HG02759 (cell line): ENCODE data around the gene ZNF793.

Experiments
- ATAC-seq: cut with Tn5 transposase; IDR thresholded peaks from one replicate; pipeline ENCODE4 v1.9.1; 2021; ENCODE audit warnings: mild to moderate bottlenecking, moderate library complexity; ENCODE audit not compliant: unreplicated experiment

The ZNF793 gene

DNA sequence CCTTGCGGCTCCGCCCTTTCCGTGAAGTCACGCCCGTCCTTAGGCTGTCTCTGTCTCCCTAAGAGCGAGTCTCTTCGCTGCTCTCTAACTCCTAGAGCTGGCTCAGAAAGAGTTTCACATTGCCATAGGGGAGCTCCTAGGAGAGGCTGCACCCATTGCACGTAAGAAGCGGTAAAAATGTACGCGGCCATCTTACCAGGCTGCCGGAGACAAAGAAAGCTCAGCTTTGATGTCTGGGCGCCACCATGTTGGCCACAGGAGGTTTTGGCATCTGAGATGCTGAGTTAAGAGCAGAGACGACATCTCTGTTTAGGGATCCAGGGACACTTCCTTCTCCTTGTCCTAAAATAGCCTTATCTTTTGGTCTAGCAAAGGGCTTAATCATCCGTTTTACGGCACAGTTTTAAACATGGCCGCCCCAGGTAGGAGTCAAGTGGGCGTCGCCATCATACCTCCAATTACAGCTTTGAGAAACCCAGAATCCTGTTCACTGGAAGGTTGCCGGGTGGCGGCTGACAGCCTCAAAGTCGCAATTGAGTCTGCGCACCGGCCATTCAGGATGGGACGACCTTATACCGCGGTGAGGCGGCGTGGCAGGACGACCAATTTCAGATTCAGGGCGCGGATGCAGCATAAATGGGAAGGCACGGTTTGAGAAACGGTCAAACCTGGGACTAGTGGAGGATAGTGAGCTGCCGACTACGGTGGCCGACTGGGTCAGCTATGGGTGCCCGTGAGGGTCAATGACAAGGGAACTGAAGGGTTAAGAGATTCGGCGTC lies at the start of gene ZNF793:
Gene ZNF793 (plus strand): TSS at position 553 of the 780 bp plus-strand sequence. CDS start 16,501 bp downstream, outside the sequence.
- ATAC-seq = peak; percentile 82

- no peak for ATAC-seq
These were observed 40.4 kb upstream of the ZNF793 start for GRCh38 chr19:37466277-37466797.

GRCh38 chr19:37466798-37467607 lies 39.7 kb upstream of the ZNF793 start, which contains the start of gene ZNF569:
TSS of gene ZNF569 (minus strand) at chr19:37467444. CDS start at chr19:37444921, 22,523 bp downstream.
- peak; percentile 72 for ATAC-seq

- ATAC-seq = no peak
These were observed 39.1 kb upstream of the ZNF793 start for GRCh38 chr19:37467608-37468090.

DNA sequence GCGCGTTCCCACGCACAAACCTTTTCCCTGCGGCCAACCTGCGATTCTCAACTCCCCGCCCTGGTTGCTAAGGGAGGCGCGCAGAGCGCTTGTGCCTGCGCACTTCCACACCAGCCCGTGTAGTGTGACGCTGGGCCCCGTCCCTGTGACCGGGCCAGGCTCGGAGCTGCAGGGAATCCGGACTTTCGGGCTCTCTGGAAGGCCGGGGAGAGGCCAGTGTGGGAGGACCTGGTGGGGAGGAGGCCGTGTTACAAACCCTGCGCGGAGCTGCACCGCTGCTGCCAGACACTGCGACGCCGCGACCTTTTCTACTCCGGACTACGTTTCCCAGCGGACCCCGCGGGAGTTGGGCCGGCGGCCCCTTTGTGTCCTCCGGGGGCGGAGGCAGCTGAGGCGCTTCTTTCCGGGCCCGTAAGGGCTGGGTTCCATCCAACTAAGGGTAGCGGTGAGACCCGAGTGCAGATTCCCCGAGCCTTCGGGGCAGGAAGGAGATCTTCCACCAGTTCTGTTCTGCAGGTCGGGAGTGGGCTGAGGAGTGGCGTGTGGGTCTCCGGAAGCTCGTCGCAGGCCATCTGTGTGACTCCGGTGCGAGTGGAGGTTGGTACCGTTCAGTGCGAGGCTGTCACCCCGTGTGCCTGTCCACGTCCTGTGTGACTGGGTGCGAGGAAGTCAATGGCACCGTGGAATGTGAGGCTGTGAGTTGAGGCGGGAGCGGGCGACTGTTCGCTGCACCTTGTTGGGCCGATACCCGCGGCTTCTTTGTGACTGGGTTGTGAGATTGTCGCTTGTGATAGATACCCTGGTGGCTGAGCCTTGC lies 37.6 kb upstream of the ZNF793 start, which contains the start of gene ZNF570:
Gene ZNF570 (plus strand): TSS at position 396 of the 817 bp plus-strand sequence. CDS start 999 bp downstream, outside the sequence.
- ATAC-seq = peak; percentile 62

GRCh38 chr19:37470216-37470615 lies 36.5 kb upstream of the ZNF793 start:
- no peak for ATAC-seq

GRCh38 chr19:37472165-37472564 lies 34.6 kb upstream of the ZNF793 start:
- no peak for ATAC-seq

DNA sequence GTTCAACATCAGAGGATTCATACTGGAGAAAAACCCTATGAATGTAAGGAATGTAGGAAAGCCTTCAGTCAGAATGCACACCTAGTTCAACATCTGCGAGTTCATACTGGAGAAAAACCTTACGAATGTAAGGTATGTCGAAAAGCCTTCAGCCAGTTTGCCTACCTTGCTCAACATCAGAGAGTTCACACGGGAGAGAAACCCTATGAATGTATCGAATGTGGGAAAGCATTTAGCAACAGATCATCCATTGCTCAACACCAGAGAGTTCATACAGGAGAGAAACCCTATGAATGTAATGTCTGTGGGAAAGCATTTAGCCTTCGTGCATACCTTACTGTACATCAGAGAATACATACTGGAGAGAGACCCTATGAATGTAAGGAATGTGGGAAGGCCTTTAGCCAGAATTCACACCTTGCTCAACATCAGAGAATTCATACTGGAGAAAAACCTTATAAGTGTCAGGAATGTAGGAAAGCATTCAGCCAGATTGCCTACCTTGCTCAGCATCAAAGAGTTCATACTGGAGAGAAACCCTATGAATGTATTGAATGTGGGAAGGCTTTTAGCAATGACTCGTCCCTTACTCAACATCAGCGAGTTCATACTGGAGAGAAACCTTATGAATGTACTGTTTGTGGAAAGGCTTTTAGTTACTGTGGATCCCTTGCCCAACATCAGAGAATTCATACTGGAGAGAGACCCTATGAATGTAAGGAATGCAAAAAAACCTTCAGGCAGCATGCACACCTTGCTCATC lies 22.2 kb upstream of the ZNF793 start:
- ATAC-seq = no peak

DNA sequence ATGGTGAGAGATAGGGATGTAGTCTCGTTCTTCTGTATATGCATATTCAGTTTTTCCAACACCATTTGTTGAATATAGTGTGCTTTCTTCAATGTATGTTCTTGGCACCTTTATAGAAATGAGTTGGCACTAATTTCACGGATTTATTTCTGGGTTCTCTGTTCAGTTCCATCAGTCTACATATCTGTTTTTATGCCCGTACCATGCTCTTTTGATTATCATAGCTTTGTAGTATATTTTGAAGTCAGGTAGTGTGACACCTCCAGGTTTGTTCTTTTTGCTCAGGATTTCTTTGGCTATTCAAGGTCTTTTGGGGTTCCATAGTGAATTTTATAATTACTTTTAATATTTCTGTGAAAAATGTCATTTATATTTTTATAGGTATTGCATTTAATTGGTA lies 14.5 kb upstream of the ZNF793 start:
- no peak for ATAC-seq

- ATAC-seq = peak; percentile 24
These were observed 767 bp upstream of the ZNF793 start for GRCh38 chr19:37505958-37506386.

DNA sequence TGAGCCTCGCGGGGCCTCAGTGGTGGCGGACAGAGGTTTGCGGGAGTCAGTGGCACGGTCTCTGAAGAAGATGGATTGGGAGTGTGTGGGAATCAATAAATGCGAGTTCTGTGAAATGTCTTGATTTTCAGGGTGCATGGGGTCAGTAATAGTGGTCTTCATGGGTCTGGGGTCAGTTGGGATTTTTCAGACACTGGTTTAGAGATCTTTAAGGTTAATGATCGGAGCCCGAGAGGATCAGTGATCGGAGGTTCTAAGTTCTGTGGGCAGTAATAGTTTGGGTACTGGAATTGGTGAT lies 377 bp downstream of the ZNF793 start:
- ATAC-seq = no peak

DNA sequence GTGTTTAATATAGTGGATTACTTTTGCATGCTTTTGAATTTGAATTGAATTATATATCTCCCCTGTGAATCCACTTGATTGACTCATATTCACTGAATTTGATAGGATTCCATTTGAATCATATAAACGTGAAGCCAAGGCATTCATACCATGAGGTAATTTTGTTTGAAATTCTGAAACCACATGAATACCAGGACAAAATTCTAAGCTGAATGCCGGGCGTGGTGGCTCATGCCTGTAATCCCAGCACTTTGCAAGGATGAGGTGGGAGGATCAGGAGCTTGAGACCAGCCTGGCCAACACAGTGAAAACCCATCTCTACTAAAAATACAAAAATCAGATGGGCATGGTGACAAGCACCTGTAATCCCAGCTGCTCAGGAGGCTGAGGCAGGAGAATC lies 4.4 kb downstream of the ZNF793 start:
- no peak for ATAC-seq

DNA sequence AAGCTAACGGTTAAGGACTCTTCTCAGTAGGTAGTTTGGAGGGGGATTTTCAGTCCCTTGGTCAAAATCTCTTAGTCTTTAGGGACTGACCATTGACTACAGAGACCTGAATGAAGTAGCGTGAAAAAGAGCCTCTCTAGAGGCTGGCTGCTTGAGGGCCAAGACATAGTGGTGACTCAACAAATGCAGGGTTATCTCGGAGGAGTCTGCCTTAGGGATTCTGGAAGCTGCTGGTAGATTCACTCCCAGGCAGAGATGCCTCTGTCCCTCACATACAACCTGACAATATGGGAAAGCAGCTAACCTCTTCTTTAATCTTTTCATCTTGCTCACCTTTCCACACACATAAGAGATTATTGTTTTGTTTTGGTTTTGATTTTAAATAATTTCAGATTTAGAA lies 5.1 kb downstream of the ZNF793 start:
- ATAC-seq = no peak

DNA sequence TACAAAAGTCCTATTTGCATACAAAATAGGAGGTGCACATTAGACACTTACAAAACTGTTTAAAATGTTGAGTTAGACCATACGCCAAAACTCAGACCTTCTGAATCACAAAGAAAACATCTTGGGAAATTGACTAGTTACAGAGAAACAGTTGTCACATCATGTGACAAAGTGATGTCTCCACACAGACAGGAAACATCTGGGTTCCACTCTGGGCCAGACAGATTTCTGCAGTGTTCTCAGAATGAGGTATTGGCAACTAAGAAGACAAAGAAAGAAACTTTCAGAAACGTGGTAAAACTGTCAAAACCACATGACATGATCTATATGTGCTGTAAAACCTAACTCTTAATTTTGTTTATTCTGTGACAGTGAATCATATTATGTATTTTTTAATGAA lies 6.7 kb downstream of the ZNF793 start:
- no peak for ATAC-seq

DNA sequence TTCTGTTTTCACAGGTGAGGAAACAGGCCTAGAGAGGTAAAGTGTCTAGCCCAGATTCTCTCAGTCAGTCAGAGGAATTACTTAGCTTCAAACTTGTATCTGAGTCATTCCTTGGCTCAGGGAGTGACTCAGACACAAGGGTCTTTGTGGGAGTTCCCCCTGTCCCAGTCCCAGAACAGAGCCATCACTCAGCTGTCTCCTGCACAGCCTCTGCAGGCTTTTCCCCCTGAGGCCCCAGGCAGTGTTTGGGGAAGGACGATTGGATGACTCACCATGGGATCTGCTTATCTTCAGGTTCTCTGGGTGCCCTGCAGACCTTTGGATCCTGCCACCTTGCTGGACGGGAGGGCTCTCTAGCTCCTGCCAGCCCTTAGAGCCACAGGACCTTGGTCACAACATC lies 13.2 kb downstream of the ZNF793 start:
- ATAC-seq = no peak

DNA sequence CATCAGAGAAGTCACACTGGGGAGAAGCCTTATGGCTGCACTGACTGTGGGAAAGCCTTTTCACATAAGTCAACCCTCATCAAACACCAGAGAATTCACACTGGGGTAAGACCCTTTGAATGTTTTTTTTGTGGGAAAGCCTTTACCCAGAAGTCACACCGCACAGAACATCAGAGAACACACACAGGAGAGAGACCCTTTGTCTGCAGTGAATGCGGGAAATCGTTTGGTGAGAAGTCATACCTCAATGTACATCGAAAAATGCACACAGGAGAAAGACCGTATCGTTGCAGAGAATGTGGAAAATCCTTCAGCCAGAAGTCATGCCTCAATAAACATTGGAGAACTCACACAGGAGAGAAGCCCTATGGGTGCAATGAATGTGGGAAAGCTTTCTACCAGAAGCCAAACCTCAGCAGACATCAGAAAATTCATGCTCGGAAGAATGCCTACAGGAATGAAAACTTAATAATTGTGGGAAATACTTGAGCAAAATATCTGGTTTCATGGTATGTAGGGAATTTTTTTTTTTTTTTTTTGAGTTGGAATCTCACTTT lies 30.7 kb downstream of the ZNF793 start:
- no peak for ATAC-seq

- peak; percentile 47 for ATAC-seq
These were observed 44.6 kb downstream of the ZNF793 start for GRCh38 chr19:37551129-37551993.

- ATAC-seq = no peak
These were observed 56.8 kb downstream of the ZNF793 start for GRCh38 chr19:37563518-37563917.
